ENCODE data around the gene TBL1X.

TBL1X gene

DNA sequence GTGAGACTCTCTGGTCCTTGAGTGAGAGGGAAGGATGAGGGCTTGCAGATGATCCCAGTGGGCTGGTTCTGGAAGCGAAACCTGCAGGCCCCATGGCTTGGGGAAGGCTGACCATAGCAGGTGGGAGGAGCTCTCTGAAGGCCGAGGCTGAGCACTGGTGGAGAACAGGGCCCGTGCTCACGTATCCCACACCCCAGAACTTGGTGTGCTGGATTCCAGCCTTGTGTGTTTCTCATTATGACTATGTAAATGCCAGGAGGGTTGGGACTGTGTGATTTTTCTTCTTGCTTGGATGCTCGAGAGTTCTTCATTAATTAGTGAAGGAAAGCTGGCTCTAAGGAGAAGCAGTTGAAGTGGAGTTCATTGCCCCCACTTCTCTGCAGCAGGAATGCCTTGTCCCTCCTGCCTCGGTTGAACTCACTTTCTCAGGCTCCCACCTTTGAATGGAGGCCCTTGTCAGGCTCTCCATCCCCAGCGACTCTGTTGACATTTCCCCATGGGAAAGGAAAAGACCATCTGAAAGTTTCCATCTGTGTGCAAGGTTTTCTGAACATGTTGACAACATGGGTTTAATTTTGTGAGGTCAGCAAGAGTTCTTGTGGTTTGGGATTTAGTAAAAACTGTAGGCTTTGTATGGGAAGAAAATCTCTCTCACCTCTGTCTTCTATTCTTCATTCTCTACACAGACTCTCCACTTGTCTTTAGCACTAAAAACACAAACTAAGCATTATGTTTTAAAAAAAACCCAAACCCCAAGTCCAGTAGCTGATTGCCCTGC is 57.7 kb downstream of the TBL1X start:
- H2AFZ ChIP-seq (ENCODE audit: low read depth, low read length) = no peak overlapping the region
- H3K79me2 ChIP-seq (ENCODE audit: low read length) = peaks cover 21% of the 10 kb centered on the region
- peaks cover 32% of the 10 kb centered on the region for H3K4me1 ChIP-seq (ENCODE audit: low read length)
- no peak overlapping the region for H3K27ac ChIP-seq (ENCODE audit: low read length)
- no peaks in the 10 kb centered on the region for H3K36me3 ChIP-seq (replicated peaks; ENCODE audit: low read depth, low read length)
- no peak for TF ChIP-seq EZH2phosphoT487 (IDR thresholded peaks at IDR 0.05; ENCODE audit: low read depth)
- TF ChIP-seq, protein P1, sequence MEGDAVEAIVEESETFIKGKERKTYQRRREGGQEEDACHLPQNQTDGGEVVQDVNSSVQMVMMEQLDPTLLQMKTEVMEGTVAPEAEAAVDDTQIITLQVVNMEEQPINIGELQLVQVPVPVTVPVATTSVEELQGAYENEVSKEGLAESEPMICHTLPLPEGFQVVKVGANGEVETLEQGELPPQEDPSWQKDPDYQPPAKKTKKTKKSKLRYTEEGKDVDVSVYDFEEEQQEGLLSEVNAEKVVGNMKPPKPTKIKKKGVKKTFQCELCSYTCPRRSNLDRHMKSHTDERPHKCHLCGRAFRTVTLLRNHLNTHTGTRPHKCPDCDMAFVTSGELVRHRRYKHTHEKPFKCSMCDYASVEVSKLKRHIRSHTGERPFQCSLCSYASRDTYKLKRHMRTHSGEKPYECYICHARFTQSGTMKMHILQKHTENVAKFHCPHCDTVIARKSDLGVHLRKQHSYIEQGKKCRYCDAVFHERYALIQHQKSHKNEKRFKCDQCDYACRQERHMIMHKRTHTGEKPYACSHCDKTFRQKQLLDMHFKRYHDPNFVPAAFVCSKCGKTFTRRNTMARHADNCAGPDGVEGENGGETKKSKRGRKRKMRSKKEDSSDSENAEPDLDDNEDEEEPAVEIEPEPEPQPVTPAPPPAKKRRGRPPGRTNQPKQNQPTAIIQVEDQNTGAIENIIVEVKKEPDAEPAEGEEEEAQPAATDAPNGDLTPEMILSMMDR (IDR thresholded peaks at IDR 0.05; ENCODE audit: low read depth, low read length) = no peak
- no peak overlapping the region for H3K4me2 ChIP-seq (ENCODE audit: low read length)
- peaks cover 11% of the 10 kb centered on the region for H4K20me1 ChIP-seq (ENCODE audit: insufficient read depth, low read length)
- H3K9me3 ChIP-seq (ENCODE audit: insufficient read depth, low read length) = no peaks in the 10 kb centered on the region
- no peak overlapping the region for H3K9ac ChIP-seq (ENCODE audit: low read length)
- no peaks in the 10 kb centered on the region for H3K27me3 ChIP-seq (ENCODE audit: low read depth, low read length)
- H3K4me3 ChIP-seq (ENCODE audit: low read length) = no peak overlapping the region

DNA sequence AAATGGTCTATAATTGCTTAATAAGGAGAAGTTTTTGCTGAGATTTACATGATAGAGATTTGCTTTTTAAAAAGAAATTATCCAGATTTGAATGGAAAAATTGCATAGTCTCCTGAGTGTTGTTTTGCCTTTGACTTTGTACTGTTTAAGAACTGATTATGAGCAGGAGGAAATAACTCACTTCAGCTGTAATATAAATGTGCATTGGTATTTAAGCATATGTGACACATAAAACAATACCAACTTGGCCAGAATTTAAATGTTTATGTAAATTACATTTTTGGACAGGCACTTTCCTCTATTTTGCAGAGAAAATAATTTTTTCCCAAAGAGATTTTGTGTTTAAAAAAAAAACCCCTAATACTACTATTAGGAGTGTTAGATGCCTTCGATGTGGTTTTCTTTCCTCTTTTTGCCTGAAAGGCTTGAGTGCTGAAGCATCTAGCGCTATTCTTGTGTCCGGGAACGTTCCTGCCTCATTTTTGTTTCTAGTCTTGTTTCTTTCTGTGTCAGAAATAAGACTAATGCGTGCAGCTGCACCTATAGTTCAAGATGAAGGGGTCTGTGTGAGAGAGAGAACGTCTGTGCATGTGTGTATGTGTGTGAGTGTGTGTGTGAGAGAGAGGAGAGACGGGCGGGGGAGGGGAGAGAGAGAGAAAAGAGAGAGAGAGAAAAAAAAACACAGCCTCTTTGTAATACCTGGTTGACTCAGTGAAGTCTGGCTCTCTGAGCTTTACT is 60.8 kb downstream of the TBL1X start:
- H3K27ac ChIP-seq (ENCODE audit: low read length) = peak overlapping the region; percentile 90
- H3K27me3 ChIP-seq (ENCODE audit: low read depth, low read length) = no peaks in the 10 kb centered on the region
- peak overlapping the region; percentile 94 for H3K4me2 ChIP-seq (ENCODE audit: low read length)
- H3K79me2 ChIP-seq (ENCODE audit: low read length) = peaks cover 45% of the 10 kb centered on the region
- H3K9me3 ChIP-seq (ENCODE audit: insufficient read depth, low read length) = no peaks in the 10 kb centered on the region
- H3K9ac ChIP-seq (ENCODE audit: low read length) = peak overlapping the region; percentile 53
- H4K20me1 ChIP-seq (ENCODE audit: insufficient read depth, low read length) = peaks cover 11% of the 10 kb centered on the region
- TF ChIP-seq EZH2phosphoT487 (IDR thresholded peaks at IDR 0.05; ENCODE audit: low read depth) = no peak
- H3K36me3 ChIP-seq (replicated peaks; ENCODE audit: low read depth, low read length) = no peaks in the 10 kb centered on the region
- H2AFZ ChIP-seq (ENCODE audit: low read depth, low read length) = no peak overlapping the region
- H3K4me3 ChIP-seq (ENCODE audit: low read length) = peak overlapping the region; percentile 69
- H3K4me1 ChIP-seq (ENCODE audit: low read length) = peaks cover 58% of the 10 kb centered on the region

DNA sequence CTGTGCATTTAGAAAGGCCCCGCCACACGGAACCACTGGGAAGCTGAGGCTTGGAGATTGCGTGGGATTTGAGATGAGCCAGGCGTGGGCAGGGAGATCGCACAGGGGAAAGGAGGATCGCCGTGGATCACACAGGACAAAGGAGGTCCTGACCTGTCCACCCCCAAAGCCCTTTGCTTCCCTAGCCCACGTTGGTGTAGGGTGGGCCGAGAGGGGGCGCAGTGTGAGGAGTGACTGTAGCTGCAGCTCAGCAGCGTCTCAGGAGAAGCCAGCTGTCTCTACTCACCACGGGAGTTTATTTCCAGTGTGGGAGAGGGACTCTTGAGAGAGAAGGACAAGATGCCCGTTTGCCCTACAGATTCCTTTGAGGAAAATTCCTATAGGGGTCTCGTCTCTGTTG is 62.1 kb downstream of the TBL1X start:
- Histone ChIP-seq H3K79me2 (ENCODE audit: low read length) (peaks cover 55% of the 10 kb centered on the region), H3K4me1 (ENCODE audit: low read length) (peaks cover 65% of the 10 kb centered on the region), H3K27me3 (ENCODE audit: low read depth, low read length) (no peaks in the 10 kb centered on the region), H3K9me3 (ENCODE audit: insufficient read depth, low read length) (no peaks in the 10 kb centered on the region), H3K36me3 (replicated peaks; ENCODE audit: low read depth, low read length) (no peaks in the 10 kb centered on the region), H4K20me1 (ENCODE audit: insufficient read depth, low read length) (peaks cover 4% of the 10 kb centered on the region), H3K4me2 (ENCODE audit: low read length) (peak overlapping the region; percentile 94), H3K27ac (ENCODE audit: low read length) (peak overlapping the region; percentile 90), H2AFZ (ENCODE audit: low read depth, low read length) (no peak overlapping the region), H3K9ac (ENCODE audit: low read length) (peak overlapping the region; percentile 53; the same call in 1 of the 2 replicates), H3K4me3 (ENCODE audit: low read length) (peak overlapping the region; percentile 69)
- TF ChIP-seq, protein P1 (IDR thresholded peaks at IDR 0.05; ENCODE audit: low read depth, low read length) = no peak
- TF ChIP-seq EZH2phosphoT487 (IDR thresholded peaks at IDR 0.05; ENCODE audit: low read depth) = no peak

DNA sequence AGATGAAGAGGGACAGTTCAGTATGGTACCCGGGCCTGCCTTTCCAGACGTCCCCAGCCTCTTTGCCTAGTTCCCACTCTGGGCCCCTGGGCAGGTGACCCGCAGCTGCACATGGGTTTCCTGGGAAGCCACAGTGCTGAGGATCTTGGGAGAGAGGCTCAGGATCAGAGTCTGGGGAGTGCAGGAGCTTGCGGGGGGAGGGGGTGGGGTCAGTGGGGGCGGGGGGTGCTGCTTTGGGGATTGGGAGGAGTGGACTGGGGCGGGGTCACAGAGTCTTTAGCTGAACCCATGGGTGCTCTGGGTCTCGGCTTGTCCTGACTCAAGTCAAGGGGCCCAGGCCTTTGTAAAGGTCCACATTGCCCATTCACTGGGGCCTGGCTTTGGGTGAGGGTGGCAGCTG is 63.6 kb downstream of the TBL1X start:
- Histone ChIP-seq H3K27ac (ENCODE audit: low read length) (no peak overlapping the region), H3K27me3 (ENCODE audit: low read depth, low read length) (no peaks in the 10 kb centered on the region), H4K20me1 (ENCODE audit: insufficient read depth, low read length) (peaks cover 4% of the 10 kb centered on the region; the same call in 1 of the 2 replicates), H3K4me2 (ENCODE audit: low read length) (no peak overlapping the region), H3K36me3 (replicated peaks; ENCODE audit: low read depth, low read length) (no peaks in the 10 kb centered on the region), H3K4me1 (ENCODE audit: low read length) (peaks cover 65% of the 10 kb centered on the region), H3K9me3 (ENCODE audit: insufficient read depth, low read length) (no peaks in the 10 kb centered on the region), H3K9ac (ENCODE audit: low read length) (no peak overlapping the region), H3K79me2 (ENCODE audit: low read length) (peaks cover 62% of the 10 kb centered on the region), H3K4me3 (ENCODE audit: low read length) (no peak overlapping the region), H2AFZ (ENCODE audit: low read depth, low read length) (no peak overlapping the region)
- TF ChIP-seq EZH2phosphoT487 (IDR thresholded peaks at IDR 0.05; ENCODE audit: low read depth) = no peak
- TF ChIP-seq, protein P1 (IDR thresholded peaks at IDR 0.05; ENCODE audit: low read depth, low read length) = no peak
